GM18502 (cell line): ENCODE results near the gene LRP3.
"Not testable (repeated sequence)": the region's sequence is repeated elsewhere in the genome, so short reads cannot be mapped to it uniquely, and the experiment has no call there.

Experiments
- ATAC-seq: cut with Tn5 transposase; IDR thresholded peaks from one replicate; pipeline ENCODE4 v1.9.1; 2021; ENCODE audit warnings: mild to moderate bottlenecking; ENCODE audit not compliant: unreplicated experiment, poor library complexity

LRP3 gene

DNA sequence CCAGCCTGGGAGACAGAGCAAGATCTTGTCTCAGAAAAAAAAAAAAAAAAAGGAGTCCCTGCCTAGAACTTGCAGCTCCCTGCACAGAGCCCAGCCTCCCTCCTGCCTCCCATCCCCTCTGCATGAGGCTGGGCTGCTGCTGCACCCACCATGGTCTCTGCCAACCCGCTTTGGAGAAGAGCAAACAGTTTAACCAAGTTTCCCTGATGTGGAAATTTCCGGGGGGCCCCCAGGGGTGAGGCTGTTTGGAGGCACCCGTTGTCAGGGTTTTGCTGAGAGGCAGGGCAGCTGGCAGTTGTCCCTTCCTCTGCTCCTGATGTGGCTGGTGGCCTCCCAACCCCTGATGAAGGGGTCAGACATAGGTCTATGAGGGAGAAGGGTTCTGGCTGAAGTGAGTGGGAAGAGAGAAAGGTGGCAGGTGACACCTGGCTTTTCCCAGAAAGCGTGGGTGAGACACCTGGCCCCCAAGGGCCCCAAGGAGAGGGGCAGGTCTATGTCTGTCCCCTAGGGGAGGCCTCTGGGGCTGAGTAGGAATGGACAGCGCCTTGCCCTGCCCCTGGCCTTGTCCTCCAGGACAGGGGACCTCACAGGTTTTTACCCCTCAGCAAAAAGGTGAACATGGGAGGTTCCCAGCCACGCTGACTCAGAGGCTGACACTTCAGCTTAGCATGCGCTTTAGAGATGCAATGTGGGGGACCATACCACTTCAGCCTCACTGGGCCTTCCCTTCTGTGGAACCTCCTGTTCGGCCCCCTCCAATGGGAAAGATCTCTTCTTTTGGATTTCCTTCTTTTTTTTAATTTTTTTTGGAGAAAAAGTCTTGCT lies 5.5 kb downstream of the LRP3 start:
- ATAC-seq: no peak

DNA sequence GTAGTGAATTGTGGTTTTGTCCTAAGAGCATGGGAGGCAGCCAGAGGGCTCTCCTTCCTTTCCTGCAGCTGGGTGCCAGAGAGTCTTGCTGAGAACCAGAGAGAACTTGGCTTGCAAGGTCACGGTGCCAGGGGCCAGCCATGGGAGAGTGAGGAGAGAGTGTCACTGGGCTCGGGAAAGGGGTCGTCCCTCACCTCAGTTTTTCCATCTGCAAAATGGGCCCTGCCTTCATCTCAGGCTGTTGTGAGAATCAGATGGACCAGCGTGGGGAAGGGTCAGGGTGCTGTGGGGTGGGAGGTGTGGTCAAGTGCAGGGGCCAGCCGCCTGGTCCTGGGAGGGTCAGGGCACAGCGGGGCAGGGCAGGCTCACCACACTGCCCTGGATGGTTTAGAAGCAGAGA lies 7.3 kb downstream of the LRP3 start:
- ATAC-seq: no peak

DNA sequence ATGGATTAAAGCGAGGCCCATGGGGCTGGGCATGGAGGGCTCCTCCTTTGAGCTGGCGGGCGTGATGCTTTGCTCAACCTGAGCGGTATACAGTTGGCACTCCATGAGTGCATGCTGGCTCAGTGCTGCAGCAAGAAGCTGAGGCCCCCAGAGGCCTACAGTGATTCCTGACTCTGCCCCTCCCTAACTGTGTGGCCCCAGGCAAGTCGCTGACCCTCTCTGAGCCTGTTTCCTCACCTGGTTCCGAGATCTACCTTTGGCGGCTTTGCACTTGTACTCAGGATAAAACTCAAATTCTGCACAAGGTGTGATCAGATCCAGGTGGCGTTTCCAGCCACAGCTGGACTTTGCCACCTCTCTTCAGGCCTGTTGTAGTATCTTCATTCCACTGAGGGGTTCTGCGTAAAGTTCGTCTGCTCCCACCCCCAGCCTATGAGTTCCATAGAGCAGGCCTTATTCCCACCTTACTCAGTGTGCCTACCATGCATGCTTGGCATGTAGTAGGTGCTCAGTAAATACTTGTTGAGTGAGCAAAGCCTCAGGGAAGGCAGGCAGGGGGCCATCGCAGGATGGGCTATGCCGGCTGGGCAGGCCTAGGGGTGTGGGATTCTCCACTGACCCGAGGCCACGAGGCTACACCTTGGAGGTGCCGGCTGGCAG lies 7.9 kb downstream of the LRP3 start:
- no peak for ATAC-seq

DNA sequence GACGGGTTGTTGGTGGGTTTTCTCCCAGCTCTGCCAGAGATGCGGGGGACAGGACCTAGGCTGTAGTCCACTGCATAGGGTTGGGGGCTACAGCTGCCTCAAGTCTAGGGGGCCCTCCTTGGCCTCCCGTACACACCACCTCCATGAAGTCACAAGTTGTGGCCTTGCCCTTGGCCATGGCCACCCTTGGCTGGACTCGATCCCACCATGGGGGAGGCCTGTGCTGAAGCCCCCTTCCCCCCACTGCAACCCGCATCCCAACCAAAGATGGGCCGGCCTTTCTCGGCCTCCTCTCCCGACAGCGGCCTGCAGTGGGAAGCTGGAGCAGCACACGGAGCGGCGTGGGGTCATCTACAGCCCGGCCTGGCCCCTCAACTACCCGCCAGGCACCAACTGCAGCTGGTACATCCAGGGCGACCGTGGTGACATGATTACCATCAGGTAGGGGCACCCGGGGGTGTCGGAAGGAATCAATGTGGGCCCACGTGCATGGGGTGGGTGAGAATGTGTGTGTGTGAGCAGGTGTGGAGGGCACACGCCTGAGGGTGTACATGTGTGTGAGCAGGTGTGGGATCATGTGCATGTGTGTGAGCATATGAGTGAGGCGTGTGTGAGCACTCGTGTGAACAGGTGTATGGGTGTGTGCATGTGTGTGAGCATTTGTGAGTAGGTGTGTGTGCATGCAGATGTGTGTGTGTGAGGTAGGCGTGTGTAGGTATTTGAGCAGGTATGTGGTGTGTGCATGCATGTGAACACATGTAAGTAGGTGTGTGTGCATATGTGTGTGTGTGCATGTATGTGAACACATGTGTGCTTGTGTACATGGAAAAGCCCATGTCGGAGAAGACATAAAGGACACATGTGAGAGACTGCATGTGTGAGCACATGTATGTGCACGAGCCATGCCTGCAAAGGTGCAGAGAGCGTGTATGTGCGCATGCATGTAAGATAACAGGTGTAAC lies 8.7 kb downstream of the LRP3 start:
- no peak for ATAC-seq

DNA sequence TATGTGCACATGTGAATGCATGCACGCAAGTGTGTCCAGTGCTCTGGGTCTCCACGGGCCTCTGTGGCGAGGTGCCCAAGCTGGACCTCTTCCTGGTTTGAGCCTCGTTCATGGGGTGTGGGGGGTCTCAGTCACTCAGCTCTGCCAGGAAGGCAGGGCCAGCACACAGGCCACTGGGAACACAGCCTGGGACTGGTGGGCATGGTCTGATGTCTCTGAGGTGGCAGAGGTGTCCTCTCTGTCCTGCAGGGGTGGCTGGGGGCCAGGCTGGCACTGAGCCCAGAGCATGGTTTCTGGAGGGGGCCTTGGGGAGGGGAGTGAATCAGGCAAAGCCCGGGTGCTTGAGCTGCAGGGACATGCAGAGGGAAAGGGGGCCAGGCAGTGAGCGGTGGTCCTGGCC lies 9.4 kb downstream of the LRP3 start:
- no peak for ATAC-seq

DNA sequence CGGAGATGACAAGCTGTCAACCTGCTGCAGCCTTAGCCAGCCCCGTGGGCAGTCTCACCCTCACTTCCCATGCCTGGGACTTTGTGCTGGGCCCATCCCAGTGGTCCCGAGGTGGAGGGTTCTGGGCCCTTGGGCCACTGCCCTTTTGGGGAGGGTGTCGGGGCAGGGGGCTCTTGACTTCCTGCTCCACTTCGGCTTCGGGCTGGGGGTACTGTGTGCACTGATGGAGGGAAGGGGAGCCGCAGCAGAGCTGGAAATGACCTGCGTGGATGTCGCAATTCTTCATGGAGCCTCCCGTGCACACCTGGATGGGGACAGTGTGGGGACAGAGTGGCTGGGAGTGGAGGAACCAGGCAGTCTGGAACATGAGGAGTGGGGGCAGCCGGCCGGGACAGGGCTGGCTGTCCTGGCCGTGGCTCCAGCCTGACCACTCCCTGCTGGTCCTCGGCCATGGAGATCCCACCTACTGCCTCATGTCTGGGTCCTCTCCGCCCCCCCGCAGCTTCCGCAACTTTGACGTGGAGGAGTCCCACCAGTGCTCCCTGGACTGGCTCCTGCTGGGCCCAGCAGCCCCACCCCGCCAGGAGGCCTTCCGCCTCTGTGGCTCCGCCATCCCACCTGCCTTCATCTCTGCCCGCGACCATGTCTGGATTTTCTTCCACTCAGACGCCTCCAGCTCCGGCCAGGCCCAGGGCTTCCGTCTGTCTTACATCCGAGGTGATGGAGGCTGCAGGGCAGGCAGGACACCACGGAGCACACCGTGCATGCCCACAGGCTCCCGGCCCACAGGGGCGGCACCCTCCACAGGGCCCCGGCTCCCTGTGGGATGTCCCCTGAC lies 10.2 kb downstream of the LRP3 start:
- no peak for ATAC-seq

DNA sequence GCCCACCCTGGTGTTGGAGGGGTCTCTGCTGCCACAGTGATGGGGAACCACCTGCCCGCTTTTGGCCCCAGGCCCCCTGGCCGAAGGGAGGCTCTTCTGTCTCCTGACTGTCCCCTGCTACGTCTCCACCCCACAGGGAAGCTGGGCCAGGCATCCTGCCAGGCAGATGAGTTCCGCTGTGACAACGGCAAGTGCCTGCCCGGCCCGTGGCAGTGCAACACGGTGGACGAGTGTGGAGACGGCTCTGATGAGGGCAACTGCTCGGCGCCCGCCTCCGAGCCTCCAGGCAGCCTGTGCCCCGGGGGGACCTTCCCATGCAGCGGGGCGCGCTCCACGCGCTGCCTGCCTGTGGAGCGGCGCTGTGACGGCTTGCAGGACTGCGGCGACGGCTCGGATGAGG lies 11.0 kb downstream of the LRP3 start:
- ATAC-seq: no peak

DNA sequence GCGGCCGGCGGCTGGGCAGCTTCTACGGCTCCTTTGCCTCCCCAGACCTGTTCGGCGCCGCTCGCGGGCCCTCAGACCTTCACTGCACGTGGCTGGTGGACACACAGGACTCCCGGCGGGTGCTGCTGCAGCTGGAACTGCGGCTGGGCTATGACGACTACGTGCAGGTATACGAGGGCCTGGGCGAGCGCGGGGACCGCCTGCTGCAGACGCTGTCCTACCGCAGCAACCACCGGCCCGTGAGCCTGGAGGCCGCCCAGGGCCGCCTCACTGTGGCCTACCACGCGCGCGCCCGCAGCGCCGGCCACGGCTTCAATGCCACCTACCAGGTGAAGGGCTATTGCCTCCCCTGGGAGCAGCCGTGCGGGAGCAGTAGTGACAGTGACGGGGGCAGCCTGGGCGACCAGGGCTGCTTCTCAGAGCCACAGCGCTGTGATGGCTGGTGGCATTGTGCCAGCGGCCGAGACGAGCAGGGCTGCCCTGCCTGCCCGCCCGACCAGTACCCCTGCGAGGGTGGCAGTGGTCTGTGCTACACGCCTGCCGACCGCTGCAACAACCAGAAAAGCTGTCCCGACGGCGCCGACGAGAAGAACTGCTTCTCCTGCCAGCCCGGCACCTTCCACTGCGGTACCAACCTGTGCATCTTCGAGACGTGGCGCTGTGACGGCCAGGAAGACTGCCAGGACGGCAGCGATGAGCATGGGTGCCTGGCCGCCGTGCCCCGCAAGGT lies 11.6 kb downstream of the LRP3 start:
- ATAC-seq: no peak

DNA sequence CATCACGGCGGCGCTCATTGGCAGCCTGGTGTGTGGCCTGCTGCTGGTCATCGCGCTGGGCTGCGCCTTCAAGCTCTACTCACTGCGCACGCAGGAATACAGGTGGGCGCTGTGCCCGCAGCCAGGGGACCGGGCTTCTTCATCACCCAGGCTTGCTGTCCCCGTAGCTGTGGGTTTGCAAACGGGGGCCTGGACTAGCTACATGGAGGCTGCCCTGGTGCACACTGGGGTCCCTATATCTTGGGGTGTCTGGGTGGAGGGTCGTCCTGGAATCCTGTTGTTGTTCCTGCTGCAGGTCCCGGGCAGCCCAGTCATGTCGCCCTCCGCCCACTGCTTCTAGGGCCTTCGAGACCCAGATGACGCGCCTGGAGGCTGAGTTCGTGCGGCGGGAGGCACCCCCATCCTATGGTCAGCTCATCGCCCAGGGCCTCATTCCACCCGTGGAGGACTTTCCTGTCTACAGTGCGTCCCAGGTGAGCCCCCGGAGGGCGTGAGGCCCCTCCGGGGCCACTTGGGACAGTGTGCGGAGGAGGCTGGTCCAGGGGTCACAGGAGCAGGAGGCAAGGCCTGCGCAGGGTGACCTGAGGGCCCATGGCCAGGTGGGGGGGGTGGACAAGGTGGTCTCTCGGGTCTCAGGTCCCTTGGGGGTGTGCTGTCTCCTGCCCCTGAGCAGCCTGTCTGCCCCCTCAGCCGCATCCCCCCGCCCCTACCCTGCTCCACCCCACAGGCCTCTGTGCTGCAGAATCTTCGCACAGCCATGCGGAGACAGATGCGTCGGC lies 12.3 kb downstream of the LRP3 start:
- no peak for ATAC-seq

DNA sequence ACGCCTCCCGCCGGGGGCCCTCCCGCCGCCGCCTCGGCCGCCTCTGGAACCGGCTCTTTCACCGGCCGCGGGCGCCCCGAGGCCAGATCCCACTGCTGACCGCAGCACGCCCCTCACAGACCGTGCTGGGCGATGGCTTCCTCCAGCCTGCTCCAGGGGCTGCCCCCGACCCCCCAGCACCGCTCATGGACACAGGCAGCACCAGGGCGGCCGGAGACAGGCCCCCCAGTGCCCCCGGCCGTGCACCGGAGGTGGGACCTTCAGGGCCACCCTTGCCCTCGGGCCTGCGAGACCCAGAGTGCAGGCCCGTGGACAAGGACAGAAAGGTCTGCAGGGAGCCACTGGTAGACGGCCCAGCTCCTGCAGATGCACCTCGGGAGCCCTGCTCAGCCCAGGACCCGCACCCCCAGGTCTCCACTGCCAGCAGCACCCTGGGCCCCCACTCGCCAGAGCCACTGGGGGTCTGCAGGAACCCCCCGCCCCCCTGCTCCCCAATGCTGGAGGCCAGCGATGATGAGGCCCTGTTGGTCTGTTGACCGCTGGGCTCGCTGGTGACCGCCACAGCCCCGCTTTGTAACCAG lies 13.0 kb downstream of the LRP3 start:
- no peak for ATAC-seq

DNA sequence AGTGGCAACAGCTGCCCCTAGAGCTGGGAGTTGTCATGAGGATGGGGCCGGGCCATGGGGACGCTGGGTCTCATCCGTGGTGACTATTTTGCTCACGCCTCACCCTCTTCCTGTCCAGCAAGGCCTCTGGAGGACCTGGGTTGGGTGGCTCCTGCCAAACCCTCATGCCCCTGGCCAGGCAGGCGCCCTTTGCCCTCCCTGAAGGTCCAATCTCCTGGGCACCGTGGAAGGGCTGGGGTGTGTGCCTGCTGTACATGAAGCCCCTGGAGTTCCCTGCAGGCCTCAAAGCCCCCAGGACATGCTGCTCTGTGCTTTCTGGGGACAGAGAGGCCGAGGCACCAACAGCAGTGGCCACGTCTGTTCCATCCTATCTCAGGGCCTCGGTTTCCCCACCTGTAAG lies 13.8 kb downstream of the LRP3 start:
- ATAC-seq: no peak

DNA sequence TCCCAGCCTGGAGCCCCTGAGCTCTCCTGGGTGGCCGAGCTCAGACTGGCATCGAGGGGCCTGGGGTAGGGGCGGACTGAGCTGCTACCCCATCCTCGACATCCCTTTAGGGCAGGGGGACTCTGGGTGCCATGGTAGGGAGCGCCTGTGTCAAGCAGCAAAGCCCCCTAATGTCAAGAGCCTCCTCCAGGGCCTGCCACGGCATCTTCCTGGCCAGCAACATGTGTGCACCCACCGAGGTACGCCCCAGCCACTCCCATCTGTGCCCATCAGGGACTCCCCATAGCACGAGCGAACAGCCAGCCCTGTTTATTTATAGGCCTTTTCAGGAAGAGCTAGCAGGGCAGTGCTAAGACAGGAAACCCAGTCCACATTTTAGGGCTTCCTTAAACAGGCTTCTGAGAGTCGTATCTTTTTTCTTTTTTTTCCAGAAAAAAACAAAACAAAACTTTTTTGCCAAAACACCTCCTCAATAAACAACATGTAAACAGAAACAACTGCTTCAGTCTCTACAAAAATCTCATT lies 14.3 kb downstream of the LRP3 start:
- ATAC-seq: no peak

DNA sequence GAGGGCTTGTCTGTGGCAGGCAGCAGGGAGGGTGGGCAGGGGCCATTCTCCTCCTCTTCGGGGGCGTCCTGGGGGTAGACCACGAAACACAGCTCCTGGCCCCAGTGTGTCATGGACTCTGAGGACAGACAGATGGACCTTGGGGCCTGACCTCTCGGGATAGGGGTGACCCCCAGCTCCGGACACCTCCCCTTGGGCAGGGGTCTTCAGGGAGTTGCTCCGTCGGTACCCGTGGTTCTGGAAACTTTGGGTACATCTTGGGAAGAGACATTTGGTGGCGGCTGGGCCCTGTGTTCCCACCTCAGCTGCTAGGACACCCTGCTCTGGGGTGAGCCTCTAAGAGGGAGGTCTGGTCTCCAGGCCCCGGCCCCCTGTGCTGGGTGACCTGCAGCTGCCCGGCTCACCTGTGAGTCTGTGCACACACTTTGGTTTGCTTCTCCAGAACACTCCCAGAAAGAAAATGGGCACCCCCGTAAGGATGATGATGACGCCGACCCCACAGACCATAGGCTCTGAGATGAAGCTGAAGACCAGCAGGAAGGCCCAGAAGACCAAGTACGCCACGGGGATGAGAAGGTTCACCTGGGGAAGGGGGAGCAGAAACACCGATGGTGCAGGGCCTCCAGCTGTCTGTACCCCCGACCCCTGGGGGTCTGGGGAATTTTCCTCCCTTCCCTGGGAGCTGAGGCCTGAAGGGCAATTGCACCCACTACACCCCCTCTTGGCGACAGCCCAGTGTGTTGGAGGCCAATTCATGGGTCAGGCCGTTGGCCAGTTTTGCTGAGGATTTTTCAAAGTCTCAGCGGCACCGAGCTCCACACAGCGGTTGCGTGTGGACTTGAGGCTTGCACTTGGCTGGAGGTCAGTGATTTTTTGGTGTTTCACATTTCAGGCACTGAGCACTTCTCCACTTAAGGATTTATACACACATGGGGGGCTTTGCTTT lies 15.0 kb downstream of the LRP3 start:
- no peak for ATAC-seq

DNA sequence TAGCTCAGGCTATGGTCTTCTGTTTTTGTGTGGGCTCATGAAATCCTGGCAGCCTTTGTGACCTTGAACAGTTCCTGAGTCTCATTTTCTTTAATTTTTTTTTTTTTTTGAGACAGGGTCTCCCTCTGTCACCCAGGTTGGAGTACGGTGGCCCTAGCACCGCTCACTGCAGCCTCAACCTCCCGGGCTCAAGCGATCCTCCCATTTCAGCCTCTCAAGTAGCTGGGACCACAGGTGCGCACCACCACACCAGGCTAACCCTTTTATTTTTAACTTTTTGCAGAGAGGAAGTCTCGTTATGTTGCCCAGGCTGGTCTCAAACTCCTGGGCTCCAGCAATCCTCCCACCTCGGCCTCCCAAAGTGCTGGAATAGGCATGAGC lies 15.7 kb downstream of the LRP3 start:
- ATAC-seq: not testable (repeated sequence)

DNA sequence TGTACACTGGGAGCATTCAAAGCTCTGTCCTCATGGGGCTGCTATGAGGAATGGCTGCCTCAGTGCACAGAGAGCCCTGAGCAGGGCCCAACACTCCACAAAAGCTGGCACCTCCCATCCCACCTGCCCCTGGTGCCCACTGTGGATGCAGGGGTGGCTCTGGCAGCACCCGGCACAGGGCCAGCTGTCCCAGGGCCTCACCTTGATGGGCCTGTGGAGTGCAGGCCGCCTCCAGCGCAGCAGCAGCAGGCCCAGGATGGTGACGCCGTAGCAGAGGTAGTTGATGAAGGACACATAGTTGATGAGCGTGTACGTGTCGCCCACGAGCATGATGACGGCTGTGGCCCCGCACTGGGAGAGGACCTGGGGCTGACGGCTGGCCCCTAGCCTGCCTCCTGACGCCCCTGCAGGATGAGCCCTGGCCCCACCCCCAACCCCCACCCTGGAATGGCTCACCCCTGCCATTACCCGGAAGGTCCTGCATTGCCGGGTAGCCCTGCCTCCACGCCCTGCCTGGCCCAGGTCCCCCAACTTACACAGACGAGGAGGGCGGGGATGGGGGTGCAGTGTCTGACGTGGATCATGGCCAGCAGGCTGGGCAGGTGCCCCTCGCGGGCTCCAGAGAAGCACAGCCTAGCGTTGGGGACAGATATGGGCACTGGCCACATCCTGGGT lies 16.3 kb downstream of the LRP3 start:
- ATAC-seq: no peak

DNA sequence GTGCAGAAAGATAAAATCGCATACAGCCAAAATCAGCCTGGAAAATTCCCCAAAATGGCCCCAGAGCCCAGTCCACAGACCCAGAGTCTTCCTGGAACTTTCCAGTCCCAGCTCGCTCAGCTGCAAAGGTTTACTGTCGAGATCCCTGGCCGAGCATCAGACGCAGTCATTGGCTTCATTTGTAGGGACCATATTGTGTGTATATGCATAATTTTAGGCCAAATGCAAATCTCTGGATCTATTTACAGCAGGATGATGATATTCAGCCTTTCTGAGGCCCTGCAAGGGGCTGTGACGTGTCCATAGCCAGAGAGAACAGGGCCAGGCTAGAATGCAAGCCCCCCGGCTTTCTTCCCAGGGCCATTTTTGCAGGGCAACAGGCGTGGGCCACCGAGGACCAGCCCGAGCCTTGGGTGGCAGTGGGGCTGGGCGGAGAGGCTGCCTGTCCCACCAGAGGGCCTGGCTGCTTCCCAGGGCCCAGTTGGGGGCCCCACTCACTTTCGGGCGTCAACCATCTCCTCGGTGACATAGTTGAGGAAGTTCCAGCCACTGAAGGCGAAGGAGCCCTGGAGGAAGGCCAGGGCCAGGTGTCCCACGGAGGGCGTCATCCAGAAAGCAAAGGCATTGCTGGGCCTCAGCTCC lies 17.8 kb downstream of the LRP3 start:
- ATAC-seq: no peak
